Keratinocyte (primary cell): ENCODE data around the gene SEC61A1. TPM values are rescaled to one million over a fixed set of nuclear protein-coding genes. Genes with fewer than 3 reads are reported as not detected.

Experiments
- DNase-seq: peaks from one replicate; pipeline ENCODE4 v3.0.0-alpha.2; 2011; ENCODE audit warnings: low read depth, missing footprints, low spot score
- FAIRE-seq: peaks from 2 replicates; lab custom pipeline; 2011; peaks lifted over from hg19 to GRCh38; lab: Jason Lieb, UNC
- H2AFZ ChIP-seq: 2 replicates; pipeline ENCODE4 v1.6.0; 2012; ENCODE audit warnings: low read length, control low read depth, inconsistent platforms; ENCODE audit not compliant: control insufficient read depth
- H3K27ac ChIP-seq: 2 replicates; pipeline ENCODE4 v1.5.1; 2011; ENCODE audit warnings: low read length; ENCODE audit not compliant: control insufficient read depth, insufficient read depth
- H3K27me3 ChIP-seq: 3 replicates; pipeline ENCODE4 v1.6.0; 2011; ENCODE audit warnings: low read length; ENCODE audit not compliant: control insufficient read depth, insufficient read depth; ENCODE audit errors: extremely low read depth
- H3K36me3 ChIP-seq, 2 experiments: 2 replicates in 1 of 2; 3 replicates in 1 of 2; pipeline ENCODE4 v1.5.1; 2011; ENCODE audit warnings: low read length in 2 of 2, mild to moderate bottlenecking in 1 of 2; ENCODE audit not compliant: control insufficient read depth in 2 of 2, insufficient read depth in 2 of 2; ENCODE audit errors: extremely low read depth in 1 of 2
- H3K4me1 ChIP-seq: 3 replicates; pipeline ENCODE4 v1.5.1; 2011; ENCODE audit warnings: low read length; ENCODE audit not compliant: control insufficient read depth, insufficient read depth; ENCODE audit errors: extremely low read depth
- H3K4me2 ChIP-seq: 3 replicates; pipeline ENCODE4 v1.6.0; 2011; ENCODE audit warnings: low read depth, low read length; ENCODE audit not compliant: control insufficient read depth, insufficient read depth; ENCODE audit errors: extremely low read depth
- H3K4me3 ChIP-seq, 3 experiments: fragments of 200-600 bp in 1 of 3; sonication (generic) in 1 of 3; 2 replicates in 2 of 3; 3 replicates in 1 of 3; pipeline ENCODE4 v1.5.1; 2011 to 2016; ENCODE audit warnings: low read length in 3 of 3, mild to moderate bottlenecking in 3 of 3, control low read depth in 2 of 3, inconsistent platforms in 1 of 3, low read depth in 1 of 3, mixed read lengths in 1 of 3, mixed run types in 1 of 3, moderate library complexity in 1 of 3; ENCODE audit not compliant: control insufficient read depth in 2 of 3, insufficient read depth in 2 of 3; ENCODE audit errors: extremely low read depth in 1 of 3
- H3K79me2 ChIP-seq: 2 replicates; pipeline ENCODE4 v1.6.0; 2012; ENCODE audit warnings: low read length; ENCODE audit not compliant: control insufficient read depth, insufficient read depth
- H3K9ac ChIP-seq: 3 replicates; pipeline ENCODE4 v1.6.0; 2011; ENCODE audit warnings: low read length; ENCODE audit not compliant: control insufficient read depth, insufficient read depth; ENCODE audit errors: extremely low read depth
- H3K9me1 ChIP-seq: 3 replicates; pipeline ENCODE4 v1.6.0; 2011; ENCODE audit warnings: low read length; ENCODE audit not compliant: control insufficient read depth, insufficient read depth; ENCODE audit errors: extremely low read depth
- H3K9me3 ChIP-seq: 2 replicates; pipeline ENCODE4 v1.5.1; 2012; ENCODE audit warnings: low read depth, low read length; ENCODE audit not compliant: control insufficient read depth
- H4K20me1 ChIP-seq: 3 replicates; pipeline ENCODE4 v1.6.0; 2011; ENCODE audit warnings: low read length; ENCODE audit not compliant: control insufficient read depth, insufficient read depth; ENCODE audit errors: extremely low read depth
- EZH2 ChIP-seq: IDR thresholded peaks from one replicate; pipeline ENCODE4 v1.6.1; 2012; ENCODE audit warnings: inconsistent platforms, mild to moderate bottlenecking, low read length, moderate library complexity
- dilution Hi-C: fragments of 300-500 bp; cut with MboI; formaldehyde crosslinking; loops from one replicate; pipeline ENCODE4 v1.7.0; 2020; ENCODE audit warnings: low sequenced_read_pairs; ENCODE audit not compliant: extremely low pct_ligation_motif_present
- polyA plus RNA-seq, 5 experiments: library from polyadenylated mRNA; depleted of rRNA in 3 of 5; stranded (reverse) in 3 of 5; stranded (forward) in 1 of 5; unstranded in 1 of 5; fragments of >200 nt; gene quantifications; 1 replicate in 1 of 5; 2 replicates in 3 of 5; 3 replicates in 1 of 5; pipeline versions ENCODE4 v1.2.1 to v1.2.3, GENCODE V29; 2011 to 2012; ENCODE audit warnings: missing spikeins in 2 of 5, low read depth in 1 of 5, low replicate concordance in 1 of 5
- TF ChIP-seq, protein P1 (sequence below), 3 experiments: IDR thresholded peaks in 1 of 3; conservative IDR thresholded peaks in 1 of 3; optimal IDR thresholded peaks in 1 of 3; 2 replicates in 2 of 3; 3 replicates in 1 of 3; pipeline versions ENCODE3 to v1.5.1; 2011; ENCODE audit warnings: low read length in 3 of 3, mild to moderate bottlenecking in 3 of 3, moderate library complexity in 2 of 3, control low read depth in 1 of 3, inconsistent platforms in 1 of 3; ENCODE audit not compliant: insufficient read depth in 2 of 3; ENCODE audit errors: extremely low read depth in 1 of 3

SEC61A1 gene
- polyA plus RNA-seq, 1 donor (not counting 4 experiments of a cell fraction or from before 2014, with no cell fraction given): 306 TPM

DNA sequence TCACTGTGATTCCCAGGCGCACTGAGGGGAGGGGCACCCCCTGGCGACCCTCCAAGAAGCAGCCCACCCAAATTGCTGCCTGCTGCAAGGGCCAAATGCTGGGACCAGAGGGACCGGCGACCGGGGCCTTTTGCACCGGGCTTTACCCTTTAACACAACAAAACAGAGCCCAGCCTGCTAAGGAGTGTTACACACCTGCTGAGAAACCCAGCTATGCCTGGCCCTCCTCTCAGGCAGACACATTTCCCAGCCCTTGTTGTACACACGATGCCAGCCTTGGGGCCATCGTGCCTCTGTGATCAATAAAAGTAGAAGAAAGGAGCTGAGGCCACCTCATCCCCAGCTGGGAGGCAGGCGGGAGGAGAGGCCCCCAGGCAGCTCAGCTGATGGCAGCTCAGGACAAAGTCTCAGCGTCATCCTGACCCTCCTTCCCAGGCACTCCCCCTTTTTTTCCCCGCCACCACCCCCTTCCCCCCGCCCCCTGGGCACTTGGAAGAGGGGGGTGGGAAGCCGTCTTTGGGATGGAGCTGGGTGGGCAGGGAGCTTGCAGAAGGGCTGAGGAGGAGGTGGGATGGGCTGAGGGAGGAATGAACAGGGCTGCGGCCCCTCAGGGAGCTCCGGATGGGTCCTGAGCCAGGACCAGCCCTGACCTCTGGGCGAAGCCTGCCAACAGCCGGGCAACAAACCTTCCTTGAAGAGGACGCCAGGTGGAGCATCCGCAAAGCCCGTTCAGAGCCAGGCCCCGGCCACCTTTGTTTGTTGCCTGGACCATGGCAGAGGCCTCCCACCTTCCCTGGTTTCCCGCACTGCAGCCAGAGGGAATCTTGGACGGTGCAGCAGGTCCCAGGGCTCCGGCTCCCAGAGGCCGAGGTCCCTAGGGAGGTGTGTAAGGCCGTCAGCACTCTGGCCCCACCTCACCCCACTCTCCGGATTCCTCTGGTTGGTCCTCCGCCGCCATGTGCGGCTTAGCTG, 45.9 kb upstream of the SEC61A1 start:
- TF ChIP-seq, protein P1, sequence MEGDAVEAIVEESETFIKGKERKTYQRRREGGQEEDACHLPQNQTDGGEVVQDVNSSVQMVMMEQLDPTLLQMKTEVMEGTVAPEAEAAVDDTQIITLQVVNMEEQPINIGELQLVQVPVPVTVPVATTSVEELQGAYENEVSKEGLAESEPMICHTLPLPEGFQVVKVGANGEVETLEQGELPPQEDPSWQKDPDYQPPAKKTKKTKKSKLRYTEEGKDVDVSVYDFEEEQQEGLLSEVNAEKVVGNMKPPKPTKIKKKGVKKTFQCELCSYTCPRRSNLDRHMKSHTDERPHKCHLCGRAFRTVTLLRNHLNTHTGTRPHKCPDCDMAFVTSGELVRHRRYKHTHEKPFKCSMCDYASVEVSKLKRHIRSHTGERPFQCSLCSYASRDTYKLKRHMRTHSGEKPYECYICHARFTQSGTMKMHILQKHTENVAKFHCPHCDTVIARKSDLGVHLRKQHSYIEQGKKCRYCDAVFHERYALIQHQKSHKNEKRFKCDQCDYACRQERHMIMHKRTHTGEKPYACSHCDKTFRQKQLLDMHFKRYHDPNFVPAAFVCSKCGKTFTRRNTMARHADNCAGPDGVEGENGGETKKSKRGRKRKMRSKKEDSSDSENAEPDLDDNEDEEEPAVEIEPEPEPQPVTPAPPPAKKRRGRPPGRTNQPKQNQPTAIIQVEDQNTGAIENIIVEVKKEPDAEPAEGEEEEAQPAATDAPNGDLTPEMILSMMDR (optimal IDR thresholded peaks at IDR 0.05 in 1 of 3, IDR thresholded peaks at IDR 0.05 in 1 of 3, conservative IDR thresholded peaks at IDR 0.05 in 1 of 3; ENCODE audit: extremely low read depth in 1 of 3, insufficient read depth in 2 of 3, low read length in 3 of 3): no peak
- no peak for TF ChIP-seq EZH2
- Histone ChIP-seq H3K27me3 (no peaks in the 10 kb centered on the region), H3K36me3 (no peaks in the 10 kb centered on the region), H3K4me3 (no peak overlapping the region), H2AFZ (no peak overlapping the region), H3K4me1 (peaks cover 18% of the 10 kb centered on the region), H4K20me1 (no peaks in the 10 kb centered on the region), H3K79me2 (no peaks in the 10 kb centered on the region), H3K9me1 (no peaks in the 10 kb centered on the region), H3K9me3 (no peaks in the 10 kb centered on the region), H3K27ac (no peak overlapping the region), H3K9ac (no peak overlapping the region), H3K4me2 (no peak overlapping the region)
- FAIRE-seq (no peak), DNase-seq (no peak)
- dilution Hi-C loops: no loop called here

DNA sequence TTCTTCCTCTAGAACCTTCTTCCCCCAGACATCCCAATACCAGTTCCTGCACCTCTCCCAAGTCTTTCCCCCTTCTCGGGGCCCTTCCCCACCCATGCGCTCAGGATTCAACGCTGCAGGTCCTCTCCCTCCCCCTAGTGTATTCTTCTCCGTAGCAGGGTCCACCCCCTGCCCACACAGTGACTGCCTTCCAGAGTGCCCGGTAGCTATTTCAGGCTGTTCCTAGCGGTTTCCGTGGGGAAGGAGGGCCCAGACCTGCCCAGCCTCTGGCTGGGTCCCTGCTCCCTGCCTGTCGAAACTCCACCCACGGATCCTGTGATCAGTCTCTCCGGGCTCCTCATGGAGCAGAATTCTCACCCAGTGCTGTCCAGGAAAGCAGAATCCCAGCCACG, 45.2 kb upstream of the SEC61A1 start:
- Histone ChIP-seq H3K9me1 (no peaks in the 10 kb centered on the region), H3K27me3 (no peaks in the 10 kb centered on the region), H4K20me1 (no peaks in the 10 kb centered on the region), H3K4me1 (peaks cover 20% of the 10 kb centered on the region), H3K9me3 (no peaks in the 10 kb centered on the region), H3K27ac (no peak overlapping the region), H3K4me3 (no peak overlapping the region), H3K79me2 (no peaks in the 10 kb centered on the region), H2AFZ (no peak overlapping the region), H3K4me2 (no peak overlapping the region), H3K9ac (no peak overlapping the region), H3K36me3 (no peaks in the 10 kb centered on the region)
- no peak for FAIRE-seq
- DNase-seq: no peak
- no peak for TF ChIP-seq EZH2
- TF ChIP-seq, protein P1 (optimal IDR thresholded peaks at IDR 0.05 in 1 of 3, IDR thresholded peaks at IDR 0.05 in 1 of 3, conservative IDR thresholded peaks at IDR 0.05 in 1 of 3; ENCODE audit: extremely low read depth in 1 of 3, insufficient read depth in 2 of 3, low read length in 3 of 3): no peak
- dilution Hi-C loops: no loop called here
